Left ventricle myocardium inferior (tissue), 1 donor: ENCODE results near the gene ATOH7. TPM values are rescaled to one million over a fixed set of nuclear protein-coding genes. Genes with fewer than 3 reads are reported as not detected.

Experiments
- DNase-seq: peaks from one replicate; pipeline ENCODE4 v3.0.0-alpha.2; 2020
- H3K27ac ChIP-seq: fragments of 200-600 bp; replicated peaks from 2 replicates; pipeline ENCODE4 v1.8.0; 2021
- H3K27me3 ChIP-seq: fragments of 200-600 bp; 2 replicates; pipeline ENCODE4 v1.8.0; 2021; ENCODE audit warnings: low read depth
- H3K36me3 ChIP-seq: fragments of 200-600 bp; 2 replicates; pipeline ENCODE4 v1.8.0; 2021
- H3K4me1 ChIP-seq: fragments of 200-600 bp; 2 replicates; pipeline ENCODE4 v1.8.0; 2021
- H3K4me3 ChIP-seq: fragments of 200-600 bp; 2 replicates; pipeline ENCODE4 v1.8.0; 2021; ENCODE audit warnings: mild to moderate bottlenecking, moderate library complexity
- H3K9me3 ChIP-seq: fragments of 200-600 bp; replicated peaks from 2 replicates; pipeline ENCODE4 v1.8.0; 2021
- CTCF ChIP-seq: fragments of 200-600 bp; IDR thresholded peaks from 2 replicates; pipeline ENCODE4 v1.8.0; 2021; ENCODE audit warnings: antibody characterized with exemption, mild to moderate bottlenecking, borderline replicate concordance
- intact Hi-C: fragments of 100-400 bp; cut with micrococcal nuclease; formaldehyde crosslinking; loops from one replicate; pipeline ENCODE4 v1.11.0; 2022
- total RNA-seq: library from RNA; stranded (reverse); fragmentation: NEBNext Ultra II Directional; extraction: Animal tissue kit (Norgen Biotek cat#: 25700); gene quantifications from one replicate; pipeline ENCODE4 v1.2.1, GENCODE V29; 2021
- donor health status: DM: no; HTN: yes; CAD: no; lungs with severe emphysema.

The ATOH7 gene
- total RNA-seq, 1 donor from 2014 or later = not detected

GRCh38 chr10:68239596-68240150 is 7.8 kb upstream of the ATOH7 start:
- Histone ChIP-seq H3K27me3 (no peaks in the 10 kb centered on the region), H3K9me3 (no peaks in the 10 kb centered on the region), H3K4me1 (no peaks in the 10 kb centered on the region), H3K27ac (no peak overlapping the region), H3K36me3 (no peaks in the 10 kb centered on the region), H3K4me3 (no peak overlapping the region)
- no peak for DNase-seq
- TF ChIP-seq CTCF = no peak
- intact Hi-C loops = no loop called here

- no peaks in the 10 kb centered on the region for H3K9me3 ChIP-seq
- no peak for TF ChIP-seq CTCF
- no peaks in the 10 kb centered on the region for H3K27me3 ChIP-seq
- no peaks in the 10 kb centered on the region for H3K36me3 ChIP-seq
- no peak overlapping the region for H3K4me3 ChIP-seq
- intact Hi-C loops = no loop called here
- H3K27ac ChIP-seq = no peak overlapping the region
- H3K4me1 ChIP-seq = no peaks in the 10 kb centered on the region
- DNase-seq = no peak
Measured at GRCh38 chr10:68239069-68239468, 7.2 kb upstream of the ATOH7 start.

GRCh38 chr10:68238371-68238770 is 6.5 kb upstream of the ATOH7 start:
- no peaks in the 10 kb centered on the region for H3K36me3 ChIP-seq
- no peaks in the 10 kb centered on the region for H3K27me3 ChIP-seq
- H3K4me3 ChIP-seq = no peak overlapping the region
- no peak for DNase-seq
- TF ChIP-seq CTCF = no peak
- intact Hi-C loops = no loop called here
- no peaks in the 10 kb centered on the region for H3K4me1 ChIP-seq
- H3K9me3 ChIP-seq = no peaks in the 10 kb centered on the region
- H3K27ac ChIP-seq = no peak overlapping the region

- no peak overlapping the region for H3K27ac ChIP-seq
- no peak for DNase-seq
- no peaks in the 10 kb centered on the region for H3K36me3 ChIP-seq
- H3K4me3 ChIP-seq = no peak overlapping the region
- H3K4me1 ChIP-seq = no peaks in the 10 kb centered on the region
- intact Hi-C loops = no loop called here
- no peak for TF ChIP-seq CTCF
- no peaks in the 10 kb centered on the region for H3K9me3 ChIP-seq
- H3K27me3 ChIP-seq = no peaks in the 10 kb centered on the region
Measured at GRCh38 chr10:68237173-68237572, 5.3 kb upstream of the ATOH7 start.

- peaks cover 7% of the 10 kb centered on the region for H3K4me1 ChIP-seq
- no peak for TF ChIP-seq CTCF
- H3K9me3 ChIP-seq = no peaks in the 10 kb centered on the region
- H3K27me3 ChIP-seq = no peaks in the 10 kb centered on the region
- intact Hi-C loops = no loop called here
- no peak overlapping the region for H3K27ac ChIP-seq
- H3K36me3 ChIP-seq = no peaks in the 10 kb centered on the region
- DNase-seq = no peak
- no peak overlapping the region for H3K4me3 ChIP-seq
Measured at GRCh38 chr10:68235581-68235980, 3.7 kb upstream of the ATOH7 start.
